ENCODE measurements around the gene DIP2B. TPM values are rescaled to one million over a fixed set of nuclear protein-coding genes. Genes with fewer than 3 reads are reported as not detected.

Gene DIP2B
- total RNA-seq, 1 experiment from 2014 or later = 26.1 TPM

GRCh38 chr12:50659690-50660424 is 155.1 kb downstream of the DIP2B start:
- H3K4me3 Mint-ChIP-seq = no peak overlapping the region
- ChIA-PET CTCF (interaction anchor here (0.8 to 1.0 kb wide), 2 partner anchors 22 to 155 kb away, joined by 3 read pairs; partner anchors contain the start of gene DIP2B), POLR2A (no interaction called here)
- H3K27me3 Mint-ChIP-seq (ENCODE audit: low read depth) = no peaks in the 10 kb centered on the region
- H3K4me1 Mint-ChIP-seq = peaks cover 4% of the 10 kb centered on the region
- H3K9me3 Mint-ChIP-seq = no peaks in the 10 kb centered on the region
- ATAC-seq (no peak), DNase-seq (ENCODE audit: low spot score) (no peak)
- no peak overlapping the region for H3K27ac Mint-ChIP-seq
- H3K36me3 Mint-ChIP-seq = peaks cover 10% of the 10 kb centered on the region; the same call in 1 of the 2 replicates
- TF ChIP-seq CREB1 (CRISPR knock-in tag; IDR thresholded peaks at IDR 0.05) (no peak), PRDM15 (CRISPR knock-in tag; IDR thresholded peaks at IDR 0.05) (no peak), ZSCAN18 (CRISPR knock-in tag; IDR thresholded peaks at IDR 0.05) (no peak), CTCF (IDR thresholded peaks at IDR 0.05) (no peak), ATF2 (CRISPR knock-in tag; IDR thresholded peaks at IDR 0.05; ENCODE audit: borderline replicate concordance, low read depth) (no peak), NR1H2 (CRISPR knock-in tag; IDR thresholded peaks at IDR 0.05) (no peak), SMAD3 (CRISPR knock-in tag; IDR thresholded peaks at IDR 0.05; ENCODE audit: borderline replicate concordance) (no peak), CDX4 (CRISPR knock-in tag; IDR thresholded peaks at IDR 0.05; ENCODE audit: borderline replicate concordance) (no peak), TCF7 (CRISPR knock-in tag; IDR thresholded peaks at IDR 0.05; ENCODE audit: low read depth) (no peak), GABPB1 (CRISPR knock-in tag; IDR thresholded peaks at IDR 0.05) (no peak)

- ATAC-seq = no peak
- DNase-seq (ENCODE audit: low spot score) = no peak
- POLR2A ChIA-PET = no interaction called here
- H3K36me3 Mint-ChIP-seq = peaks cover 10% of the 10 kb centered on the region; the same call in 1 of the 2 replicates
- no peak overlapping the region for H3K27ac Mint-ChIP-seq
- no peaks in the 10 kb centered on the region for H3K27me3 Mint-ChIP-seq (ENCODE audit: low read depth)
- CTCF ChIA-PET = no interaction called here
- H3K4me3 Mint-ChIP-seq = no peak overlapping the region
- no peaks in the 10 kb centered on the region for H3K9me3 Mint-ChIP-seq
- H3K4me1 Mint-ChIP-seq = peaks cover 4% of the 10 kb centered on the region
- TF ChIP-seq CREM (CRISPR knock-in tag; IDR thresholded peaks at IDR 0.05) = no peak
- TF ChIP-seq ZNF219 (CRISPR knock-in tag; IDR thresholded peaks at IDR 0.05; ENCODE audit: borderline replicate concordance) = no peak
- no peak for TF ChIP-seq HMGXB4 (CRISPR knock-in tag; IDR thresholded peaks at IDR 0.05)
- TF ChIP-seq NFE2L1 (CRISPR knock-in tag; IDR thresholded peaks at IDR 0.05) = no peak
- TF ChIP-seq ATF3 (CRISPR knock-in tag; conservative IDR thresholded peaks at IDR 0.05) = no peak
- no peak for TF ChIP-seq ZNF281 (CRISPR knock-in tag; IDR thresholded peaks at IDR 0.05)
- TF ChIP-seq ETV6 (CRISPR knock-in tag; IDR thresholded peaks at IDR 0.05) = no peak
Measured at GRCh38 chr12:50660425-50660822, 155.6 kb downstream of the DIP2B start.
